HG03354 (cell line): Measurements from ENCODE around the gene CACNA1B.
"Not testable (repeated sequence)": the region's sequence is repeated elsewhere in the genome, so short reads cannot be mapped to it uniquely, and the experiment has no call there.

Source experiments
- ATAC-seq: cut with Tn5 transposase; IDR thresholded peaks from one replicate; pipeline ENCODE4 v1.9.1; 2021; ENCODE audit warnings: mild to moderate bottlenecking; ENCODE audit not compliant: unreplicated experiment, poor library complexity, severe bottlenecking

Gene CACNA1B

GRCh38 chr9:138009016-138009802, 131.6 kb downstream of the CACNA1B start:
- no peak for ATAC-seq

- no peak for ATAC-seq
Measured at GRCh38 chr9:138009803-138010690, 132.5 kb downstream of the CACNA1B start.

- ATAC-seq = no peak
Measured at GRCh38 chr9:138010861-138011260, 133.3 kb downstream of the CACNA1B start.

GRCh38 chr9:138011951-138012500, 134.4 kb downstream of the CACNA1B start:
- ATAC-seq = no peak

GRCh38 chr9:138013273-138013672, 135.7 kb downstream of the CACNA1B start:
- ATAC-seq = no peak

- no peak for ATAC-seq
Measured at GRCh38 chr9:138013836-138014562, 136.4 kb downstream of the CACNA1B start.

GRCh38 chr9:138014563-138014945, 137.0 kb downstream of the CACNA1B start:
- no peak for ATAC-seq

- ATAC-seq = no peak
Measured at GRCh38 chr9:138015021-138015829, 137.6 kb downstream of the CACNA1B start.

- ATAC-seq = no peak
Measured at GRCh38 chr9:138016406-138017187, 139.0 kb downstream of the CACNA1B start.

GRCh38 chr9:138017200-138017599, 139.6 kb downstream of the CACNA1B start:
- ATAC-seq = no peak

- ATAC-seq = not testable (repeated sequence)
Measured at GRCh38 chr9:138019514-138019913, 141.9 kb downstream of the CACNA1B start.

- ATAC-seq = no peak
Measured at GRCh38 chr9:138020120-138020794, 142.7 kb downstream of the CACNA1B start.

- ATAC-seq = no peak
Measured at GRCh38 chr9:138020795-138021182, 143.2 kb downstream of the CACNA1B start.

- no peak for ATAC-seq
Measured at GRCh38 chr9:138021251-138022056, 143.9 kb downstream of the CACNA1B start.

GRCh38 chr9:138022121-138022741, 144.6 kb downstream of the CACNA1B start:
- no peak for ATAC-seq

GRCh38 chr9:138022756-138023393, 145.3 kb downstream of the CACNA1B start:
- ATAC-seq = no peak
